RWPE2 (cell line): ENCODE results near the gene TBC1D1.
A peak's percentile ranks its signal among the peaks of the same experiment; 100 is the strongest.

Source experiments
- ATAC-seq: fragments of 200-7000 bp; cut with Tn5 transposase; 3 replicates; pipeline ENCODE4 v1.9.1; 2021; ENCODE audit warnings: low read depth
- DNase-seq: peaks from one replicate; pipeline ENCODE4 v3.0.0-alpha.2; 2020; ENCODE audit warnings: low spot score
- H3K27ac ChIP-seq: fragments of 450-650 bp; 2 replicates; pipeline ENCODE4 v1.5.1; 2017; ENCODE audit warnings: mild to moderate bottlenecking; ENCODE audit not compliant: poor library complexity, severe bottlenecking
- H3K27me3 ChIP-seq: fragments of 250-450 bp; sonication (Bioruptor Pico); 2 replicates; pipeline ENCODE4 v1.5.1; 2021; ENCODE audit warnings: mild to moderate bottlenecking, moderate library complexity; ENCODE audit not compliant: insufficient read depth, poor library complexity, severe bottlenecking
- H3K36me3 ChIP-seq: fragments of 250-450 bp; sonication (Bioruptor Pico); 2 replicates; pipeline ENCODE4 v1.5.1; 2020; ENCODE audit warnings: low read depth, mild to moderate bottlenecking, moderate library complexity
- H3K4me1 ChIP-seq: fragments of 250-450 bp; sonication (Bioruptor Pico); 2 replicates; pipeline ENCODE4 v1.5.1; 2021; ENCODE audit warnings: mild to moderate bottlenecking, moderate library complexity; ENCODE audit not compliant: insufficient read depth, poor library complexity, severe bottlenecking
- H3K4me3 ChIP-seq: fragments of 250-450 bp; sonication (Bioruptor Pico); 2 replicates; pipeline ENCODE4 v1.5.1; 2021; ENCODE audit warnings: mild to moderate bottlenecking, moderate library complexity; ENCODE audit not compliant: severe bottlenecking
- H3K9me3 ChIP-seq: fragments of 250-450 bp; sonication (Bioruptor Pico); 2 replicates; pipeline ENCODE4 v1.5.1; 2021; ENCODE audit warnings: mild to moderate bottlenecking, moderate library complexity; ENCODE audit not compliant: severe bottlenecking
- TF ChIP-seq, protein P1 (sequence below): fragments of 450-650 bp; IDR thresholded peaks from one replicate; pipeline ENCODE4 v1.5.1; 2017; ENCODE audit warnings: mild to moderate bottlenecking, moderate library complexity; ENCODE audit not compliant: poor library complexity, severe bottlenecking

TBC1D1 gene, protein sequence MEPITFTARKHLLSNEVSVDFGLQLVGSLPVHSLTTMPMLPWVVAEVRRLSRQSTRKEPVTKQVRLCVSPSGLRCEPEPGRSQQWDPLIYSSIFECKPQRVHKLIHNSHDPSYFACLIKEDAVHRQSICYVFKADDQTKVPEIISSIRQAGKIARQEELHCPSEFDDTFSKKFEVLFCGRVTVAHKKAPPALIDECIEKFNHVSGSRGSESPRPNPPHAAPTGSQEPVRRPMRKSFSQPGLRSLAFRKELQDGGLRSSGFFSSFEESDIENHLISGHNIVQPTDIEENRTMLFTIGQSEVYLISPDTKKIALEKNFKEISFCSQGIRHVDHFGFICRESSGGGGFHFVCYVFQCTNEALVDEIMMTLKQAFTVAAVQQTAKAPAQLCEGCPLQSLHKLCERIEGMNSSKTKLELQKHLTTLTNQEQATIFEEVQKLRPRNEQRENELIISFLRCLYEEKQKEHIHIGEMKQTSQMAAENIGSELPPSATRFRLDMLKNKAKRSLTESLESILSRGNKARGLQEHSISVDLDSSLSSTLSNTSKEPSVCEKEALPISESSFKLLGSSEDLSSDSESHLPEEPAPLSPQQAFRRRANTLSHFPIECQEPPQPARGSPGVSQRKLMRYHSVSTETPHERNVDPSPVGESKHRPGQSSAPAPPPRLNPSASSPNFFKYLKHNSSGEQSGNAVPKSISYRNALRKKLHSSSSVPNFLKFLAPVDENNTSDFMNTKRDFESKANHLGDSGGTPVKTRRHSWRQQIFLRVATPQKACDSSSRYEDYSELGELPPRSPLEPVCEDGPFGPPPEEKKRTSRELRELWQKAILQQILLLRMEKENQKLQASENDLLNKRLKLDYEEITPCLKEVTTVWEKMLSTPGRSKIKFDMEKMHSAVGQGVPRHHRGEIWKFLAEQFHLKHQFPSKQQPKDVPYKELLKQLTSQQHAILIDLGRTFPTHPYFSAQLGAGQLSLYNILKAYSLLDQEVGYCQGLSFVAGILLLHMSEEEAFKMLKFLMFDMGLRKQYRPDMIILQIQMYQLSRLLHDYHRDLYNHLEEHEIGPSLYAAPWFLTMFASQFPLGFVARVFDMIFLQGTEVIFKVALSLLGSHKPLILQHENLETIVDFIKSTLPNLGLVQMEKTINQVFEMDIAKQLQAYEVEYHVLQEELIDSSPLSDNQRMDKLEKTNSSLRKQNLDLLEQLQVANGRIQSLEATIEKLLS (N-terminal part only)

DNA sequence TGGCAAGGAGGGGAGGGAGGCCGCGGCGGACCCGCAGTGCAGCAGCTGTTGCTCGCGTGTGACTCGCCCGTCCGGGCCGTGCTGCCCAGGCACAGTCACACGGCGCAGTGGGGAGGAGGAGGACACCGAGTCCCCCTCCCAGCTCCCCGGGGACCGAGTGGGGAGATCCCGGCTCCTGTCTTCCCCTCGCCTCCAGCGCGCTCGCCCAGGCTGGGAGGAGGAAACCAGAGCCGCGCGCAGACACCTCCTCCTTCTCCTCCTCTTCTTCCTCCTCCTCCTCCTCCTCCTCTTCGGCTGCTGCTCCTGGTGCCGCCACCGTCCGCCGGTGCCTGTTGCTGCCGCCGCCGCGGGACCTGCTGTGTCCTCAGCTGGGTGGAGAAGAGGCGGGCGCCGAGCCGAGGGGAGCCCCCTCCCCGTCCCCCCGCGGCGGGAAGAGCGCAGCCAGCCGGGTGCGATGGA, at the start of gene TBC1D1:
TBC1D1 (plus strand) TSS at position 284 of the 459 bp plus-strand sequence. CDS start 11,012 bp downstream, outside the sequence.
- H3K9me3 ChIP-seq: no peaks in the 10 kb centered on the region
- ATAC-seq: peak; percentile 30
- no peak for DNase-seq
- H3K4me1 ChIP-seq: no peaks in the 10 kb centered on the region
- no peak within 1 kb of the TSS for H3K27ac ChIP-seq
- TF ChIP-seq, protein P1, sequence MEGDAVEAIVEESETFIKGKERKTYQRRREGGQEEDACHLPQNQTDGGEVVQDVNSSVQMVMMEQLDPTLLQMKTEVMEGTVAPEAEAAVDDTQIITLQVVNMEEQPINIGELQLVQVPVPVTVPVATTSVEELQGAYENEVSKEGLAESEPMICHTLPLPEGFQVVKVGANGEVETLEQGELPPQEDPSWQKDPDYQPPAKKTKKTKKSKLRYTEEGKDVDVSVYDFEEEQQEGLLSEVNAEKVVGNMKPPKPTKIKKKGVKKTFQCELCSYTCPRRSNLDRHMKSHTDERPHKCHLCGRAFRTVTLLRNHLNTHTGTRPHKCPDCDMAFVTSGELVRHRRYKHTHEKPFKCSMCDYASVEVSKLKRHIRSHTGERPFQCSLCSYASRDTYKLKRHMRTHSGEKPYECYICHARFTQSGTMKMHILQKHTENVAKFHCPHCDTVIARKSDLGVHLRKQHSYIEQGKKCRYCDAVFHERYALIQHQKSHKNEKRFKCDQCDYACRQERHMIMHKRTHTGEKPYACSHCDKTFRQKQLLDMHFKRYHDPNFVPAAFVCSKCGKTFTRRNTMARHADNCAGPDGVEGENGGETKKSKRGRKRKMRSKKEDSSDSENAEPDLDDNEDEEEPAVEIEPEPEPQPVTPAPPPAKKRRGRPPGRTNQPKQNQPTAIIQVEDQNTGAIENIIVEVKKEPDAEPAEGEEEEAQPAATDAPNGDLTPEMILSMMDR: no peak
- H3K27me3 ChIP-seq: peaks cover 13% of the 10 kb centered on the region
- peak within 1 kb of the TSS; percentile 64 for H3K4me3 ChIP-seq
- no peaks in the 10 kb centered on the region for H3K36me3 ChIP-seq

DNA sequence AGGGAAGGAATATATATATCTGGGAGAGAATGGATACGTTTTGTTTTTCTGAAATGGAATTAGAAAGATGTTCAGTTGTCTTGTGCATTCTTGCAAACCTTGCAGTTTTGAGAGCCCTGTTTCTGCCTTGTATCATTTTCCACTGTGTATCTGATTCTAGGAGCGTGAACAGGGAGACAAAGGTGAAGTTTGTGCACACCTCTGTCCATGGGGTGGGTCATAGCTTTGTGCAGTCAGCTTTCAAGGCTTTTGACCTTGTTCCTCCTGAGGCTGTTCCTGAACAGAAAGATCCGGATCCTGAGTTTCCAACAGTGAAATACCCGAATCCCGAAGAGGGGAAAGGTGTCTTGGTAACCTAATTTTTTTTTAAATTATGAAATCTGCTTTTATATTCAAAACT, 46.7 kb upstream of the TBC1D1 start:
- Histone ChIP-seq H3K4me1 (peaks cover 2% of the 10 kb centered on the region), H3K4me3 (no peak overlapping the region), H3K36me3 (peaks cover 92% of the 10 kb centered on the region), H3K27ac (no peak overlapping the region), H3K27me3 (no peaks in the 10 kb centered on the region), H3K9me3 (no peaks in the 10 kb centered on the region)
- TF ChIP-seq, protein P1: no peak
- DNase-seq (no peak), ATAC-seq (no peak)

DNA sequence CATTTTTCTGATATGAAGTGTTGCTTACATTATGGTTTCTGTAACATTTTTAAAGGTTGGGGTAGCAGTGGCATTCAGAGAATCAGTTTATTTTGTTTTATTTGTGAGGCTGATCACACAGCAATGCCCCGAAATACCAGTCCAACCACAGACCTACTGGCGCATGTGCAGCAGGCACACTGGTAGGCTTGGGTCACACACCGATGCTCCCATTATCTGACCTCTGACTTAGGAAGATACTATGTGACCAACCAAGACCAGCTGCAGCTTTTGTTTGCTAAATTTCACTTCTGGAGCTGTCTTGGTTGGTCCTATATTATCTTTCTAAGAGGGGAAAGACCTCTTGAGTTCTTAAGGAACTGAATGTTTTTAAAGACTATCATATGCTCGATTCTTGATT, 45.7 kb upstream of the TBC1D1 start:
- TF ChIP-seq, protein P1: no peak
- H3K27ac ChIP-seq: no peak overlapping the region
- no peak for DNase-seq
- H3K36me3 ChIP-seq: peaks cover 92% of the 10 kb centered on the region
- H3K4me3 ChIP-seq: no peak overlapping the region
- H3K27me3 ChIP-seq: no peaks in the 10 kb centered on the region
- ATAC-seq: no peak
- no peaks in the 10 kb centered on the region for H3K4me1 ChIP-seq
- no peaks in the 10 kb centered on the region for H3K9me3 ChIP-seq

DNA sequence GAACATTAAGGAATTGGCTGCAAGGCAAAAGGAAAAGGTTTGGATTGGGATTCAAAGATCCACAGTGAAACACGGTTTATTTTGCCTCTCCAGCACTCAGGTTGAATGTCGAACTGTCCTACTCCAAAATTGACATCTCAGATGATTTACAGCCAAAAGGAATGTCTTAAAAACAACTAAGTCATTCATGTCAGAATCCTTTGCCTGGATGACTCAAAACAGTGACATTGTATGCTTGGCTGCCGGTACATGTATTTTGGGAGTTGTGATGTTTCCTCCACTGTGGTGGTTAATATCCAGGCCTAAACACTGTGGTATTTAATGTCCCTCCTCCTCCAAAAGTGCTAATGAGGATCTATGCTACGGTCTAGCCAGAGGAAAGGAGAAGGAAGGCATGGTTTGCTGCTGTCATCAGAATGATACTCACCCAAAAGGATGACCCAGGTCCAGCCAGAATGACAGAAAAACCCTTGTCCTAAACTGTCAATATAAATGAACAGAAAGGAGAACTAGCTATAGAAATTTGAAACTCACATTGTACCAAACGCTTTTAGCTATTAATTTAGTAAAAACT, 43.5 kb upstream of the TBC1D1 start:
- H3K27ac ChIP-seq: no peak overlapping the region

More for the DNA sequence above, 43.5 kb upstream of the TBC1D1 start:
- Histone ChIP-seq H3K9me3 (no peaks in the 10 kb centered on the region), H3K27me3 (no peaks in the 10 kb centered on the region), H3K36me3 (peaks cover 89% of the 10 kb centered on the region), H3K4me3 (no peak overlapping the region), H3K4me1 (no peaks in the 10 kb centered on the region)
- DNase-seq (no peak), ATAC-seq (no peak)
- TF ChIP-seq, protein P1: no peak
